Measurements from ENCODE around the gene CFHR3. TPM values are rescaled to one million over a fixed set of nuclear protein-coding genes. Genes with fewer than 3 reads are reported as not detected.

CFHR3 gene
- not detected for polyA plus RNA-seq (2012; ENCODE audit: insufficient read length, low read depth)

DNA sequence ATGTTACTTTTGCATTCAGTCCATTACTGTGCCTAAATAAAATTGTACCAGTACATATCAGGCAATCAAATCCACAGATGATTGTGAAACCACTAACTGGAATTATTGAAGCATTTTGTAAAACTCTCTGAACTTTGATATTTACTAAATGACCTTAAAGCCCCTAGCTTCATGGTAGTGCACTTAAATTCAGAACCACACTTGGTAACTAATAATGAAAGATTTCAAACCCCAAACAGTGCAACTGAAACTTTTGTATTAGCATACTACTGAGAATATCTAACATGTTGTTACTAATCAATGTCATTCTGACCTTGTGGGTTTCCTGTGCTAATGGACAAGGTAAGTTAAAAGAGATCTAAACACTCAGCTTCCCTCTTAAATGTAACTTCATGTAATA, at the start of gene CFHR3:
Gene CFHR3 (plus strand): TSS at position 238 of the 400 bp plus-strand sequence. CDS start 47 bp downstream, at position 285.
- TF ChIP-seq POLR2AphosphoS5 (IDR thresholded peaks at IDR 0.05; ENCODE audit: low read depth, low read length) (no peak), FOXP2 (optimal IDR thresholded peaks at IDR 0.05; ENCODE audit: borderline replicate concordance, extremely low read depth, extremely low read length, insufficient read depth) (no peak), TAF1 (IDR thresholded peaks at IDR 0.05; ENCODE audit: borderline replicate concordance, insufficient read depth, low read length) (no peak), SIN3A (IDR thresholded peaks at IDR 0.05; ENCODE audit: borderline replicate concordance, insufficient read depth, low read length) (no peak)
- TF ChIP-seq, protein P1, sequence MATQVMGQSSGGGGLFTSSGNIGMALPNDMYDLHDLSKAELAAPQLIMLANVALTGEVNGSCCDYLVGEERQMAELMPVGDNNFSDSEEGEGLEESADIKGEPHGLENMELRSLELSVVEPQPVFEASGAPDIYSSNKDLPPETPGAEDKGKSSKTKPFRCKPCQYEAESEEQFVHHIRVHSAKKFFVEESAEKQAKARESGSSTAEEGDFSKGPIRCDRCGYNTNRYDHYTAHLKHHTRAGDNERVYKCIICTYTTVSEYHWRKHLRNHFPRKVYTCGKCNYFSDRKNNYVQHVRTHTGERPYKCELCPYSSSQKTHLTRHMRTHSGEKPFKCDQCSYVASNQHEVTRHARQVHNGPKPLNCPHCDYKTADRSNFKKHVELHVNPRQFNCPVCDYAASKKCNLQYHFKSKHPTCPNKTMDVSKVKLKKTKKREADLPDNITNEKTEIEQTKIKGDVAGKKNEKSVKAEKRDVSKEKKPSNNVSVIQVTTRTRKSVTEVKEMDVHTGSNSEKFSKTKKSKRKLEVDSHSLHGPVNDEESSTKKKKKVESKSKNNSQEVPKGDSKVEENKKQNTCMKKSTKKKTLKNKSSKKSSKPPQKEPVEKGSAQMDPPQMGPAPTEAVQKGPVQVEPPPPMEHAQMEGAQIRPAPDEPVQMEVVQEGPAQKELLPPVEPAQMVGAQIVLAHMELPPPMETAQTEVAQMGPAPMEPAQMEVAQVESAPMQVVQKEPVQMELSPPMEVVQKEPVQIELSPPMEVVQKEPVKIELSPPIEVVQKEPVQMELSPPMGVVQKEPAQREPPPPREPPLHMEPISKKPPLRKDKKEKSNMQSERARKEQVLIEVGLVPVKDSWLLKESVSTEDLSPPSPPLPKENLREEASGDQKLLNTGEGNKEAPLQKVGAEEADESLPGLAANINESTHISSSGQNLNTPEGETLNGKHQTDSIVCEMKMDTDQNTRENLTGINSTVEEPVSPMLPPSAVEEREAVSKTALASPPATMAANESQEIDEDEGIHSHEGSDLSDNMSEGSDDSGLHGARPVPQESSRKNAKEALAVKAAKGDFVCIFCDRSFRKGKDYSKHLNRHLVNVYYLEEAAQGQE (IDR thresholded peaks at IDR 0.05; ENCODE audit: insufficient read depth in 1 of 2, low read depth in 2 of 2, low read length in 2 of 2) = no peak

DNA sequence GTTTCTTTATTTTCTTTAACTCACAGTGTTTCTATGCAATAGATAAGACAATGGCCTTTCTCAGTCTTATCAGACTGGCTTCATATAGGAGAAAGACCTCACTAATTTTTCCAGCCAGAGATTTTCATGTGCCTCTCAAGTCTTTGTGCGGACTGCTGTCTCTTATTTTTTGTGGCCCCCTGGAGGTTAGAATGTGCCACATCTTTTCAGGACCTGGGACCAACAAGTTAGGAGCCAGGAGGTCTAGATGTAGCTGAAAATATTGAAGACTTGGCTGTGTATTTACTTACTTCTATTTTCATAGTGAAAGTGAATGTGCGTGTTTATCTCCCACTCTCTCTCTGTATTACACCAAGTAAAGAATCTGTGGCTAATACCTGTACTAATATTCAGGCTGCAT, 42.1 kb upstream of the CFHR3 start:
- TF ChIP-seq POLR2AphosphoS5 (IDR thresholded peaks at IDR 0.05; ENCODE audit: low read depth, low read length) (no peak), FOXP2 (optimal IDR thresholded peaks at IDR 0.05; ENCODE audit: borderline replicate concordance, extremely low read depth, extremely low read length, insufficient read depth) (no peak), SIN3A (IDR thresholded peaks at IDR 0.05; ENCODE audit: borderline replicate concordance, insufficient read depth, low read length) (no peak), TAF1 (IDR thresholded peaks at IDR 0.05; ENCODE audit: borderline replicate concordance, insufficient read depth, low read length) (no peak)
- TF ChIP-seq, protein P1 (IDR thresholded peaks at IDR 0.05; ENCODE audit: insufficient read depth in 1 of 2, low read depth in 2 of 2, low read length in 2 of 2) = no peak

DNA sequence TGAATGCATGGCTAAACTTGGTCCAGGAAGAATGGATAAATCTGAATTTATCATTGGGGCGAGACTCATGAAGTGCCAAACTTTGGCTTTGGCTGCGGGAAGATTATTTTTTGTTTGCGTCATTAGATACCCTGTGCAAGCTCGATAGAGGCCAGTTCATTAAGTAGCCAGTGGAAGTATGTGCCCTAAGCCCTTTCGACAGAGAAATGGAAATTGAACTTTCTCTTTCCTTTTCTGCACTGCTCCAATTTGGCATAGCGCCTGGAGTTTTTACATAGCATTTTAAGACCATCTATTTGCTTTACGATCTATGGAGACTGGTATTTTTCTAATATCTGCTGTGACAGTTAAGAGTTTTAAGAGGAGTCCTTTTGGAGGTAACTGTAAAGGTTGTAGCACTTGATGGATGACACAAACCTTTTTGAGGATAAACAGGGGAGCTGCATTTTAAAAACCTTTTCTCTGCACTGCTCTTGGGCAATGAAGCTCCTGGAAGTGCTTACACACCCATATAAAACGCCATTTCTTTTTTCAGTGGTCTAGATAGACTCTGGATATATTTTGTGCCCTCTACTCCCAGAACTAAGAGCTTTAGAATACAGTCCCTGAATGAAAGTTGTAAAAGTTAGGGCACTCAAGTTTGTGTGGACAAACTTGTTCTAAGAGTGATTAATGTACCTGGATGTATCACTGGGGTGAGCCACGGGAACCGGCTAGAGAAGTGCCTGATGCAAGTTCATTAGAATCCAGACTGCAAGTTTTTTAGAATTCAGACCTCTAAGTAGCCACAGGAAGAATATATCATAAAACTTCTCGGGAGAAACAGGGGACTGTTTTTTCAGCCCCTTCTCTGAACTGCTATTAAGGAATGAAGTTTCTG, 41.3 kb upstream of the CFHR3 start:
- TF ChIP-seq POLR2AphosphoS5 (IDR thresholded peaks at IDR 0.05; ENCODE audit: low read depth, low read length) (no peak), TAF1 (IDR thresholded peaks at IDR 0.05; ENCODE audit: borderline replicate concordance, insufficient read depth, low read length) (no peak), SIN3A (IDR thresholded peaks at IDR 0.05; ENCODE audit: borderline replicate concordance, insufficient read depth, low read length) (no peak), FOXP2 (optimal IDR thresholded peaks at IDR 0.05; ENCODE audit: borderline replicate concordance, extremely low read depth, extremely low read length, insufficient read depth) (no peak)
- TF ChIP-seq, protein P1 (IDR thresholded peaks at IDR 0.05; ENCODE audit: insufficient read depth in 1 of 2, low read depth in 2 of 2, low read length in 2 of 2) = no peak

DNA sequence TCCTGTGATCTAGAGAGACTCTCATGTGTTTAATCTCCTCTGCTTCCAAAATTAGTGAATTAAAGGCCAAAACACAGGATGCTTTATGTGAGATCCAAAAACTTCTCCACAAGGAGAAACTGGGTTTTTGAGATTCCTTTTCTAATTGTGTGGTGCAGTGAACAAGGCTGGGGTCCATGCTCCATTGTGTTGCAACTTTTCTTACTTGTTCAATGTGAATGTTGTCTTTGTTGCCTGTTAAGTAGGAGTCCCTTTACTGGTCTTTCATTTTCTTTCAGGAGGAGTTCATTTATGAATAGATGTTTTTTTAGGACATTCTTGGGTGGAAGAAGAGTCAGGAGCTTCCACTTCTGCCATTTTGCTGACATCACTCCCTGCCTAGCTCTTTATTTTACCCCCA, 40.6 kb upstream of the CFHR3 start:
- no peak for TF ChIP-seq POLR2AphosphoS5 (IDR thresholded peaks at IDR 0.05; ENCODE audit: low read depth, low read length)
- TF ChIP-seq FOXP2 (optimal IDR thresholded peaks at IDR 0.05; ENCODE audit: borderline replicate concordance, extremely low read depth, extremely low read length, insufficient read depth) = no peak
- TF ChIP-seq SIN3A (IDR thresholded peaks at IDR 0.05; ENCODE audit: borderline replicate concordance, insufficient read depth, low read length) = no peak
- TF ChIP-seq, protein P1 (IDR thresholded peaks at IDR 0.05; ENCODE audit: insufficient read depth in 1 of 2, low read depth in 2 of 2, low read length in 2 of 2) = no peak
- TF ChIP-seq TAF1 (IDR thresholded peaks at IDR 0.05; ENCODE audit: borderline replicate concordance, insufficient read depth, low read length) = no peak
